ENCODE measurements around the gene GPR27. TPM values are rescaled to one million over a fixed set of nuclear protein-coding genes. Genes with fewer than 3 reads are reported as not detected.

GPR27 gene
- total and polyA plus RNA-seq, 2 of the 8 experiments (the other 6 are each of a cell fraction or from before 2014, with no cell fraction given) = 11.3 to 12.5 TPM

GRCh38 chr3:71714595-71714994 is 39.1 kb upstream of the GPR27 start:
- Histone ChIP-seq H3K9me3 (ENCODE audit: insufficient read depth in 2 of 2, low read depth in 1 of 2, low read length in 1 of 2) (no peaks in the 10 kb centered on the region), H3K23ac (ENCODE audit: insufficient read length) (no peak overlapping the region), H2BK15ac (ENCODE audit: low read length) (no peak overlapping the region), H3K56ac (replicated peaks; ENCODE audit: insufficient read length, low read depth, low read length) (no peak overlapping the region), H3K23me2 (ENCODE audit: low read depth, low read length) (no peaks in the 10 kb centered on the region), H3K79me2 (ENCODE audit: control insufficient read depth in 1 of 2, insufficient read depth in 2 of 2, low read length in 2 of 2) (0 out of 4 replicates have a peak, but pooled peaks cover 0 to 3% of the 10 kb centered on the region in 2 experiments), H4K5ac (ENCODE audit: insufficient read length, low read depth, low read length) (no peak overlapping the region), H4K91ac (replicated peaks; ENCODE audit: insufficient read length, low read length) (no peak overlapping the region), H3K4me3 (ENCODE audit: extremely low read depth in 1 of 4, insufficient read depth in 2 of 4, low read depth in 3 of 4, low read length in 4 of 4) (no peak overlapping the region), H2AFZ (ENCODE audit: low read length) (no peak overlapping the region), H3K18ac (ENCODE audit: extremely low read depth, low read length) (no peak overlapping the region), H2AK5ac (ENCODE audit: low read depth, low read length) (no peak overlapping the region), H3K36me3 (ENCODE audit: control insufficient read depth in 2 of 4, insufficient read depth in 4 of 4, low read length in 3 of 4) (no peaks in the 10 kb centered on the region), H3K4me1 (replicated peaks in 1 of 4; ENCODE audit: control insufficient read depth in 3 of 4, insufficient read depth in 4 of 4, low read length in 3 of 4) (no peaks in the 10 kb centered on the region), H3K27me3 (replicated peaks in 1 of 4; ENCODE audit: control insufficient read depth in 3 of 4, extremely low read depth in 1 of 4, insufficient read depth in 3 of 4, low read length in 3 of 4) (no peaks in the 10 kb centered on the region), H4K8ac (ENCODE audit: extremely low read depth, insufficient read depth, low read length) (no peak overlapping the region), H2BK12ac (ENCODE audit: low read depth, low read length) (no peak overlapping the region), H3K14ac (ENCODE audit: insufficient read length) (no peak overlapping the region), H3K27ac (ENCODE audit: low read depth, low read length) (no peak overlapping the region), H3K9ac (replicated peaks in 1 of 4; ENCODE audit: extremely low read depth in 1 of 4, low read depth in 3 of 4, low read length in 3 of 4) (no peak overlapping the region), H3K4ac (replicated peaks; ENCODE audit: insufficient read length, low read depth, low read length) (no peak overlapping the region), H2BK20ac (ENCODE audit: low read length) (no peak overlapping the region), H4K20me1 (replicated peaks in 1 of 2; ENCODE audit: control insufficient read depth in 1 of 2, insufficient read depth in 2 of 2, low read length in 2 of 2) (no peaks in the 10 kb centered on the region), H3K4me2 (ENCODE audit: insufficient read depth in 1 of 2, low read depth in 2 of 2, low read length in 2 of 2) (no peak overlapping the region), H3K79me1 (ENCODE audit: low read depth, low read length) (no peaks in the 10 kb centered on the region), H2BK5ac (ENCODE audit: low read depth, low read length) (no peak overlapping the region), H2BK120ac (replicated peaks; ENCODE audit: low read depth, low read length) (no peak overlapping the region)
- POLR2A ChIA-PET (ENCODE audit: partially characterized antibody) = interaction anchor here (1.6 kb wide), 1 partner anchor 9 kb away, joined by 5 read pairs; no protein-coding TSS in a partner anchor
- DNase-seq (ENCODE audit: low read depth in 1 of 2, low spot score in 2 of 2) (no peak), FAIRE-seq (no peak)
- CTCF ChIA-PET (ENCODE audit: partially characterized antibody) = interaction anchor here (1.1 to 7.3 kb wide), 4 partner anchors 16 to 160 kb away, joined by 3 to 66 read pairs (median 9); no protein-coding TSS in a partner anchor
- WGBS, 2 experiments (ENCODE audit: extremely low coverage in 1 of 2, insufficient coverage in 1 of 2, insufficient read length in 1 of 2, insufficient replicate concordance in 2 of 2, low coverage in 1 of 2, low lambda C conversion rate in 2 of 2, missing lambda C conversion rate in 1 of 2) = 85% methylated on average over 4 of the region's 4 CpGs; no CpG with 5 or more reads in 1 of the 2 experiments
- TF ChIP-seq HDAC2 (IDR thresholded peaks at IDR 0.05; ENCODE audit: borderline replicate concordance in 1 of 2, low read depth in 2 of 2, low read length in 2 of 2) (no peak), SP2 (IDR thresholded peaks at IDR 0.05; ENCODE audit: low read length) (no peak), SP4 (IDR thresholded peaks at IDR 0.05; ENCODE audit: low read length) (no peak), JUN (IDR thresholded peaks at IDR 0.05; ENCODE audit: low read depth, low read length) (no peak), SIX5 (IDR thresholded peaks at IDR 0.05; ENCODE audit: low read depth, low read length) (no peak), MAFK (IDR thresholded peaks at IDR 0.05; ENCODE audit: low read depth, low read length) (no peak), GABPA (IDR thresholded peaks at IDR 0.05; ENCODE audit: borderline replicate concordance, insufficient read depth, low read length) (no peak), CREB1 (IDR thresholded peaks at IDR 0.05) (no peak), KDM4A (IDR thresholded peaks at IDR 0.05; ENCODE audit: low read depth, low read length, severe bottlenecking) (no peak), CBX8 (IDR thresholded peaks at IDR 0.05; ENCODE audit: borderline replicate concordance, low read depth, low read length) (no peak), E2F6 (IDR thresholded peaks at IDR 0.05) (no peak), RAD21 (IDR thresholded peaks at IDR 0.05 in 1 of 2, conservative IDR thresholded peaks at IDR 0.05 in 1 of 2; ENCODE audit: low read depth in 2 of 2, low read length in 2 of 2) (no peak), KDM5A (IDR thresholded peaks at IDR 0.05; ENCODE audit: low read length) (no peak), ZNF274 (IDR thresholded peaks at IDR 0.05; ENCODE audit: borderline replicate concordance, extremely low read depth, low read length) (no peak)

Data from H1 (cell line).